SK-N-SH (cell line): ENCODE data around the gene PARVB.

Source experiments
- CTCF ChIP-seq: fragments of 200-600 bp; sonication (generic); IDR thresholded peaks from 2 replicates; pipeline ENCODE4 v1.6.1; 2017; ENCODE audit warnings: antibody characterized with exemption, mild to moderate bottlenecking, moderate library complexity
- EZH2phosphoT487 ChIP-seq: fragments of 200-600 bp; sonication (generic); IDR thresholded peaks from 2 replicates; pipeline ENCODE4 v1.6.1; 2017; ENCODE audit warnings: low read depth, mixed run types, mild to moderate bottlenecking, antibody characterized with exemption, moderate library complexity, borderline replicate concordance
- JUND ChIP-seq: IDR thresholded peaks from 2 replicates; pipeline ENCODE4 v1.4.0; 2012
- MXI1 ChIP-seq: IDR thresholded peaks from 2 replicates; pipeline ENCODE4 v1.6.1; 2012; ENCODE audit warnings: mild to moderate bottlenecking, low read depth, low read length, improper control_type of control experiment
- TAF1 ChIP-seq: IDR thresholded peaks from 2 replicates; pipeline ENCODE4 v1.6.1; 2012; ENCODE audit warnings: low read depth, mild to moderate bottlenecking, low read length, moderate library complexity, borderline replicate concordance
- TEAD4 ChIP-seq: IDR thresholded peaks from 2 replicates; pipeline ENCODE4 v1.4.0; 2012; ENCODE audit warnings: mild to moderate bottlenecking, borderline replicate concordance; ENCODE audit not compliant: insufficient read depth
- ZBTB33 ChIP-seq: IDR thresholded peaks from 2 replicates; pipeline ENCODE4 v1.4.0; 2012; ENCODE audit warnings: low read depth, borderline replicate concordance

- TF ChIP-seq MXI1, result no peak
- no peak for TF ChIP-seq CTCF
- no peak for TF ChIP-seq TEAD4
- TF ChIP-seq ZBTB33, result no peak
- no peak for TF ChIP-seq TAF1
- no peak for TF ChIP-seq EZH2phosphoT487
- TF ChIP-seq JUND, result no peak
These were observed 119.5 kb downstream of the PARVB start for GRCh38 chr22:44143579-44143978.
